ENCODE results near the gene AIFM3. TPM values are rescaled to one million over a fixed set of nuclear protein-coding genes. Genes with fewer than 3 reads are reported as not detected.

Gene AIFM3
- total RNA-seq, 1 experiment from 2014 or later: 9.7 TPM

DNA sequence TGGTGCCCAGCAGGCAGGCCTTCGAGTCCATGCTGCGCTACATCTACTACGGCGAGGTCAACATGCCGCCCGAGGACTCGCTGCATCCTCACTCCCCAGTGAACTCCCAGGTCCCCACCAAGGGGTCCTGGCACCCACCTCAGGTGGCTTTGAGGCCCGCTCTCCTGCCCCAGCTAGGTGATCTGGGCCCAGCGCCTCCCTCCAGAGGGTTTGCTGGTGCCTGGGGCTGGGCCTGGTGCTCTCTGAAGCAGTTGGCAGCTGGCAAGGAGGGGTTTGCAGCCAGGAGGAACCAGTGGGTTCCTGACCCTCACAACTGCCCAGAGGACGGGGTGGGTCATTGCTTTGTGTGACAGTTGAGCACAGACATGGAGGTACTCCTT lies 29.0 kb downstream of the AIFM3 start:
- ATAC-seq: no peak
- no peak overlapping the region for H3K27ac ChIP-seq (ENCODE audit: low read depth, low read length)
- no peak overlapping the region for H3K9ac ChIP-seq (ENCODE audit: low read length)
- no peak overlapping the region for H3K4me3 ChIP-seq (replicated peaks in 1 of 2; ENCODE audit: low read depth in 1 of 2, low read length in 2 of 2)
- no peak overlapping the region for H2AFZ ChIP-seq (ENCODE audit: low read depth, low read length, poor library complexity, severe bottlenecking)
- no peaks in the 10 kb centered on the region for H4K20me1 ChIP-seq (ENCODE audit: insufficient read depth)
- CTCF ChIA-PET: no interaction called here
- no peaks in the 10 kb centered on the region for H3K27me3 ChIP-seq (ENCODE audit: insufficient read depth, low read length)
- intact Hi-C loops (cut with micrococcal nuclease): no loop called here
- no peaks in the 10 kb centered on the region for H3K9me2 ChIP-seq (ENCODE audit: insufficient read depth)
- no TSS peak for BruUV-seq (replicated peaks)
- H3K4me2 ChIP-seq (ENCODE audit: low read length): no peak overlapping the region
- no peak for TF ChIP-seq YY1 (IDR thresholded peaks at IDR 0.05; ENCODE audit: extremely low read depth, insufficient replicate concordance, low read depth, low read length)
- TF ChIP-seq POLR2A (IDR thresholded peaks at IDR 0.05; ENCODE audit: borderline replicate concordance, extremely low read depth, insufficient read depth, insufficient read length): no peak
- TF ChIP-seq, protein P1, sequence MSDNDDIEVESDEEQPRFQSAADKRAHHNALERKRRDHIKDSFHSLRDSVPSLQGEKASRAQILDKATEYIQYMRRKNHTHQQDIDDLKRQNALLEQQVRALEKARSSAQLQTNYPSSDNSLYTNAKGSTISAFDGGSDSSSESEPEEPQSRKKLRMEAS (IDR thresholded peaks at IDR 0.05): no peak
- no peak for TF ChIP-seq ELF1 (IDR thresholded peaks at IDR 0.05; ENCODE audit: borderline replicate concordance, low read depth)
- no peak for TF ChIP-seq ZFX (IDR thresholded peaks at IDR 0.05)
- TF ChIP-seq, protein P2, sequence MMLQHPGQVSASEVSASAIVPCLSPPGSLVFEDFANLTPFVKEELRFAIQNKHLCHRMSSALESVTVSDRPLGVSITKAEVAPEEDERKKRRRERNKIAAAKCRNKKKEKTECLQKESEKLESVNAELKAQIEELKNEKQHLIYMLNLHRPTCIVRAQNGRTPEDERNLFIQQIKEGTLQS (IDR thresholded peaks at IDR 0.05): no peak
- H3K79me2 ChIP-seq (ENCODE audit: insufficient read depth, low read length): peaks cover 18% of the 10 kb centered on the region
- peaks cover 4 to 16% of the 10 kb centered on the region in 2 experiments; a peak in 3 of 4 replicates for H3K36me3 ChIP-seq (ENCODE audit: control insufficient read depth in 1 of 2, insufficient read depth in 2 of 2, low read length in 2 of 2)
- DNase-seq (ENCODE audit: low read depth, low spot score): no peak
- RAD21 ChIA-PET (ENCODE audit: low non-redundant PET in 1 of 2, low total read pairs in 2 of 2, uncharacterized antibody in 2 of 2, unreplicated experiment in 2 of 2): no interaction called here
- POLR2A ChIA-PET: no interaction called here
- peaks cover 9 to 10% of the 10 kb centered on the region in 2 experiments; a peak in 3 of 4 replicates for H3K4me1 ChIP-seq (ENCODE audit: control insufficient read depth in 1 of 2, insufficient read depth in 2 of 2, low read length in 2 of 2)
- H3K9me3 ChIP-seq (ENCODE audit: control insufficient read depth in 1 of 2, insufficient read depth in 1 of 2, low read depth in 1 of 2, low read length in 2 of 2): no peaks in the 10 kb centered on the region

DNA sequence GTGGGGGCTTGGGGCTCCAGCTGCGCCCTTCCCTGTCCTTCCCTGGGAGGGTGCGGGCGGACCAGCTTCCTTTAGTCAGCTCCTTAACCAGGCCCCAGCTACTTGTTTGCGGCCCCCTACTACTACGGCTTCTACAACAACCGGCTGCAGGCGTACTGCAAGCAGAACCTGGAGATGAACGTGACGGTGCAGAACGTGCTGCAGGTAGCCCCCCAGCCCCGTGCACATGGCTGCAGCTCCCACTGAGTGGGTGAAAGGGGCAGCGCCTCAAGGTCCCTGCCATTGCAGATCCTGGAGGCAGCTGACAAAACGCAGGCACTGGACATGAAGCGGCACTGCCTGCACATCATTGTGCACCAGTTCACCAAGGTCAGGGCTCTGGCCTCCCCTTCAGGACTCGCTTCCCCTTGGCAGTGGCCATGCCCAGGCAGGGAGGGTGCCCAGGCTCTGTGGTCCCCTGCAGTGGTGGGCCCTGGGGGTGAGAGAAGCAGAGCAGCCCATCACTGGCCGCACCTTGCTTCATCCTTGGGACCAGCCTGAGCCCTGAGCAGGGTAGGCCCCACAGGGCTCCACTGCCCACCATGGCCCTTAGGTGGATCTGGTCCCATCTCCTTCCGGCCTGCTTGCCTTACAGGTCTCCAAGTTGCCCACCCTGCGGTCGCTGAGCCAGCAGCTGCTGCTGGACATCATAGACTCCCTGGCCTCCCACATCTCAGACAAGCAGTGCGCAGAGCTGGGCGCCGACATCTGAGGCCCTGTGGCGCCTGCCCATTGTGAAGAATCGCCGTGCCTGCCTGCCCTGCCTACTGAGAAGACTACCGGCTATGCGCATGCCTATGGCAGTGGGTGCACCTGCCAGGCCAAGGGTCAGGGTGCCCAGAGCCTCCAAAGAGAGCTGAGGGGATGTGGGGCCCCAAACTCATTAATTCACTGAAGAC lies 29.8 kb downstream of the AIFM3 start:
- intact Hi-C loops (cut with micrococcal nuclease): no loop called here
- Histone ChIP-seq H4K20me1 (ENCODE audit: insufficient read depth) (no peaks in the 10 kb centered on the region), H2AFZ (ENCODE audit: low read depth, low read length, poor library complexity, severe bottlenecking) (no peak overlapping the region), H3K9me3 (ENCODE audit: control insufficient read depth in 1 of 2, insufficient read depth in 1 of 2, low read depth in 1 of 2, low read length in 2 of 2) (no peaks in the 10 kb centered on the region), H3K36me3 (ENCODE audit: control insufficient read depth in 1 of 2, insufficient read depth in 2 of 2, low read length in 2 of 2) (peaks cover 3 to 16% of the 10 kb centered on the region in 2 experiments; a peak in 3 of 4 replicates), H3K4me2 (ENCODE audit: low read length) (no peak overlapping the region), H3K4me1 (ENCODE audit: control insufficient read depth in 1 of 2, insufficient read depth in 2 of 2, low read length in 2 of 2) (peaks cover 10 to 15% of the 10 kb centered on the region in 2 experiments; a peak in 3 of 4 replicates), H3K4me3 (replicated peaks in 1 of 2; ENCODE audit: low read depth in 1 of 2, low read length in 2 of 2) (no peak overlapping the region), H3K9ac (ENCODE audit: low read length) (no peak overlapping the region), H3K79me2 (ENCODE audit: insufficient read depth, low read length) (peaks cover 23% of the 10 kb centered on the region), H3K27me3 (ENCODE audit: insufficient read depth, low read length) (no peaks in the 10 kb centered on the region), H3K27ac (ENCODE audit: low read depth, low read length) (no peak overlapping the region; the same call in 1 of the 2 replicates), H3K9me2 (ENCODE audit: insufficient read depth) (no peaks in the 10 kb centered on the region)
- ChIA-PET RAD21 (ENCODE audit: low non-redundant PET in 1 of 2, low total read pairs in 2 of 2, uncharacterized antibody in 2 of 2, unreplicated experiment in 2 of 2) (no interaction called here), CTCF (no interaction called here), POLR2A (no interaction called here)
- no peak for ATAC-seq
- no TSS peak for BruUV-seq (replicated peaks)
- no peak for DNase-seq (ENCODE audit: low read depth, low spot score)
- no peak for TF ChIP-seq FOSL1 (IDR thresholded peaks at IDR 0.05; ENCODE audit: low read depth)
- no peak for TF ChIP-seq YY1 (IDR thresholded peaks at IDR 0.05; ENCODE audit: extremely low read depth, insufficient replicate concordance, low read depth, low read length)
- no peak for TF ChIP-seq ZFX (IDR thresholded peaks at IDR 0.05)
- no peak for TF ChIP-seq RAD21 (IDR thresholded peaks at IDR 0.05; ENCODE audit: low read depth)
- no peak for TF ChIP-seq TCF7L2 (IDR thresholded peaks at IDR 0.05; ENCODE audit: borderline replicate concordance, extremely low read depth, insufficient read depth, insufficient read length)
- no peak for TF ChIP-seq POLR2AphosphoS5 (IDR thresholded peaks at IDR 0.05; ENCODE audit: low read depth, low read length)
- no peak for TF ChIP-seq EGR1 (IDR thresholded peaks at IDR 0.05; ENCODE audit: low read depth)
- no peak for TF ChIP-seq JUND (IDR thresholded peaks at IDR 0.05)
- TF ChIP-seq, protein P3, sequence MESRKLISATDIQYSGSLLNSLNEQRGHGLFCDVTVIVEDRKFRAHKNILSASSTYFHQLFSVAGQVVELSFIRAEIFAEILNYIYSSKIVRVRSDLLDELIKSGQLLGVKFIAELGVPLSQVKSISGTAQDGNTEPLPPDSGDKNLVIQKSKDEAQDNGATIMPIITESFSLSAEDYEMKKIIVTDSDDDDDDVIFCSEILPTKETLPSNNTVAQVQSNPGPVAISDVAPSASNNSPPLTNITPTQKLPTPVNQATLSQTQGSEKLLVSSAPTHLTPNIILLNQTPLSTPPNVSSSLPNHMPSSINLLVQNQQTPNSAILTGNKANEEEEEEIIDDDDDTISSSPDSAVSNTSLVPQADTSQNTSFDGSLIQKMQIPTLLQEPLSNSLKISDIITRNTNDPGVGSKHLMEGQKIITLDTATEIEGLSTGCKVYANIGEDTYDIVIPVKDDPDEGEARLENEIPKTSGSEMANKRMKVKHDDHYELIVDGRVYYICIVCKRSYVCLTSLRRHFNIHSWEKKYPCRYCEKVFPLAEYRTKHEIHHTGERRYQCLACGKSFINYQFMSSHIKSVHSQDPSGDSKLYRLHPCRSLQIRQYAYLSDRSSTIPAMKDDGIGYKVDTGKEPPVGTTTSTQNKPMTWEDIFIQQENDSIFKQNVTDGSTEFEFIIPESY (IDR thresholded peaks at IDR 0.05; ENCODE audit: extremely low read depth, insufficient replicate concordance, low read length): no peak
- TF ChIP-seq, protein P4, sequence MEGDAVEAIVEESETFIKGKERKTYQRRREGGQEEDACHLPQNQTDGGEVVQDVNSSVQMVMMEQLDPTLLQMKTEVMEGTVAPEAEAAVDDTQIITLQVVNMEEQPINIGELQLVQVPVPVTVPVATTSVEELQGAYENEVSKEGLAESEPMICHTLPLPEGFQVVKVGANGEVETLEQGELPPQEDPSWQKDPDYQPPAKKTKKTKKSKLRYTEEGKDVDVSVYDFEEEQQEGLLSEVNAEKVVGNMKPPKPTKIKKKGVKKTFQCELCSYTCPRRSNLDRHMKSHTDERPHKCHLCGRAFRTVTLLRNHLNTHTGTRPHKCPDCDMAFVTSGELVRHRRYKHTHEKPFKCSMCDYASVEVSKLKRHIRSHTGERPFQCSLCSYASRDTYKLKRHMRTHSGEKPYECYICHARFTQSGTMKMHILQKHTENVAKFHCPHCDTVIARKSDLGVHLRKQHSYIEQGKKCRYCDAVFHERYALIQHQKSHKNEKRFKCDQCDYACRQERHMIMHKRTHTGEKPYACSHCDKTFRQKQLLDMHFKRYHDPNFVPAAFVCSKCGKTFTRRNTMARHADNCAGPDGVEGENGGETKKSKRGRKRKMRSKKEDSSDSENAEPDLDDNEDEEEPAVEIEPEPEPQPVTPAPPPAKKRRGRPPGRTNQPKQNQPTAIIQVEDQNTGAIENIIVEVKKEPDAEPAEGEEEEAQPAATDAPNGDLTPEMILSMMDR (IDR thresholded peaks at IDR 0.05 in 2 of 3, conservative IDR thresholded peaks at IDR 0.05 in 1 of 3; ENCODE audit: borderline replicate concordance in 1 of 3, insufficient read depth in 1 of 3, low read depth in 2 of 3, low read length in 2 of 3): no peak
- TF ChIP-seq CEBPB (IDR thresholded peaks at IDR 0.05; ENCODE audit: low read depth): no peak
